GM18505 (cell line): ENCODE measurements around the gene MCTP1.

Source experiments
- ATAC-seq: cut with Tn5 transposase; IDR thresholded peaks from one replicate; pipeline ENCODE4 v1.9.1; 2021; ENCODE audit not compliant: unreplicated experiment
- POLR2A ChIP-seq: IDR thresholded peaks from 4 replicates; pipeline ENCODE4 v1.6.1; 2011; ENCODE audit warnings: borderline replicate concordance; ENCODE audit not compliant: insufficient read depth, insufficient read length; ENCODE audit errors: extremely low read depth

The MCTP1 gene

GRCh38 chr5:94745786-94746730 is 538.8 kb downstream of the MCTP1 start:
- TF ChIP-seq POLR2A, result no peak
- peak; percentile 80 for ATAC-seq

DNA sequence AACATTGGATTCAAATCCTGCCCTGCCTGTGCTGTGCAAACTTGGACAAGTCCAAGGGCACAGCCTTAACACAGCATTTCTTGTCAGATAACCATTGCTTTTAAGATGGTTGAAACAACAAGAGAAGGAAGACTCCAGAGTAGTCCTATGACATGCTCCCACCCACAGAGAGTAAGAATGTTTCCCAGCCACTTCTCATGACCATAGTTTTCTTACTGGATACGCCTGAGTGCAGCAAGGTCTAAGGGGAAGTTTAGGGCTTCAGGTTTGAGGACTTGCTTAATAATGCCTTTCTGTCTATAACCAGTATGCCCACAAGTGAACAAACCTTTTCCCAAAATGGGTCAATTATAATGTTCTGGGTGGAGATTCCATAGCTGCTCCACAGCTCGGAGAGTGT is 540.0 kb downstream of the MCTP1 start:
- no peak for ATAC-seq
- TF ChIP-seq POLR2A, result no peak

GRCh38 chr5:94742852-94743251 is 542.0 kb downstream of the MCTP1 start:
- no peak for TF ChIP-seq POLR2A
- no peak for ATAC-seq

DNA sequence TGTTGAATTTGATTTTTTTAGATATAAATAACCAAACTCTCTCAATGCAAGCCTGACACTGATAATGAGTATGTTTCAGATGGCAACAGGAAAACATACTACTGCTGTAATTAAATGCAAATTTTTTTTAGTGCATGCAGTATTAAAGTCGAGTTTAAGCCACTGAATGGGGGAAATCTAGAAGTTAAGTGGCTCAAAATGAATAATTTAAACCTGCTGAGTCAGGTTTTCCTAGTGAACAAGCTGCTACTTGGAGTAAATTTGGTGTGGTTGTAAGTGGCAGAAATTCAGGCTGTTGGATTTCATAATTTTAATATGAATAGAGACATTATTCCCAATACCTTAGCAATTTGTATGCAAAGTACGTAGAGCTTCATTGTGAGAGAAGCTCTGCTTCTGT is 544.6 kb downstream of the MCTP1 start:
- no peak for TF ChIP-seq POLR2A
- no peak for ATAC-seq

DNA sequence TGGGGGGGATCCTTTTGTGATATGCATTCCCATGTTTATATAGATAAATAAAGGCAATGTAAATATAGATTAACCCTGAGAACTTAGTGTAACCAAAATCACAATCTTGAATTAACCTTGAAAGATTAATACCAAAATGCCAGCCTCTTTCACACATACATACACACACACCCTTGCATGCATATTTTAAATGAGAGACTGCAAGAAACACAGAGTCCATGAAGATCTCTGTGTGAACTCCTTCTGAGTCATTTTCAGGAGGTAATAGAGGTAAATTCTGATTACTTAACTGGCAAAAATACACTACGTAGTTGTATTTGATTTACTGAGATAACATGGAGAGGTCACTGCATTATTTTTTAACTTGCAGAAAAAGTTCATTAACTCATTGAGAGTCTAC is 548.4 kb downstream of the MCTP1 start:
- TF ChIP-seq POLR2A, result no peak
- no peak for ATAC-seq

DNA sequence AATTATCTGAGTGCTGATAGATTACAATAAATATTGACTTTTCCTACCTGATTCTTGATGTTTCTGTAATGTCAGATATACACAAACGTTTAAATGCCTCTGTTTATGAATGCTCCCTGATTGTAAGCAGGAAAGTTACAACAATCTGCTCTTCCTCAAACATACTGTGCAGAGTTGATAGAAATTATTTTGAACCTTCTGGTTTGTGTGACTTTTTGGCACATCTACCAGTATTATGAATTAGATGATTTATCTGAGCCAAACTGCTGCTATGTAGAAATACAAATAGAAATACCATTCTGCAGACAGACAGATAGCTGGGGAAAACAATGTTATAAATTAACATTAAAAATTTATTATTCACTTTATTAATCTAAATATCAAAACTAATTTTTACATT is 553.4 kb downstream of the MCTP1 start:
- ATAC-seq, result no peak
- TF ChIP-seq POLR2A, result no peak

DNA sequence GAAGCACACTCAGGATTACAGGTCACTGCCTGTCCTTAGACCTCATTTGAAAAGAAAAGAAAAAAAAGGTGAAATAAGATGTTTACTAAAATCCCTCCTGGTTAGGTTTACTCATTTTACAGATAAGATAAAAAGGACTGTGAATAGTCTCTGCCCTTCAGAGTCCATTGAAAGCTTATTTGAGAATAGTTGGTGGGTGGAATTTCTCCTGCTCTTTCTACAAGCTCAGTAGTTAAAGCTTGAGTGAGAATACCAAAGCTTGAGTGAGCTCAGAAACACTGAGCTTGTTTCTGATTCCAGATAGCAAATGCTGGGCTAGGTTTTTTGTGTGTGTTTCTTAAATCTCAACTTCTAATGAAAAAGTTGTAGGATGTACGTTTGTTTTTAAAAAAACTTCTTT is 559.8 kb downstream of the MCTP1 start:
- ATAC-seq, result no peak
- TF ChIP-seq POLR2A, result no peak

GRCh38 chr5:94715768-94716167 is 569.1 kb downstream of the MCTP1 start:
- no peak for TF ChIP-seq POLR2A
- no peak for ATAC-seq

DNA sequence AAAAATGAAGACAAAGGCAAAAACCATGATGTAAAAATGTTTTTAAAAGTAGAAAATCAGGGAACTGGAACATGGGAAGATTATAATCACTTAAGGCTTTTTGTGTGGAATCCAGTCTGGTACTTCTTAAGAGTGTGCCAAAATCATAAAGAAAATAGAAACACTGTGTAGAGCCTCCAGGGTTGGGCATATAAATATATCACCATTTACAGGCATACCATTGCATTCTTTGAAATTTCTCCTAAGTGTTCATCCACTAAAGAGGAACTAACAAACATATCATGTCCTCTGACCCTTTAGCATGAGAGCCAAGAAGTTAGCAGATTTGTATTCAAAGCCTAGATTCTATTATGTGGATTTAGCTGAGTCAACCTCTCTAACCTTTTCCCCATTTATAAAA is 573.1 kb downstream of the MCTP1 start:
- no peak for ATAC-seq
- no peak for TF ChIP-seq POLR2A

- ATAC-seq, result no peak
- TF ChIP-seq POLR2A, result no peak
Measured at GRCh38 chr5:94709277-94709676, 575.6 kb downstream of the MCTP1 start.

- peak; percentile 37 for ATAC-seq
- TF ChIP-seq POLR2A, result no peak
Measured at GRCh38 chr5:94707359-94707758, 577.5 kb downstream of the MCTP1 start.

DNA sequence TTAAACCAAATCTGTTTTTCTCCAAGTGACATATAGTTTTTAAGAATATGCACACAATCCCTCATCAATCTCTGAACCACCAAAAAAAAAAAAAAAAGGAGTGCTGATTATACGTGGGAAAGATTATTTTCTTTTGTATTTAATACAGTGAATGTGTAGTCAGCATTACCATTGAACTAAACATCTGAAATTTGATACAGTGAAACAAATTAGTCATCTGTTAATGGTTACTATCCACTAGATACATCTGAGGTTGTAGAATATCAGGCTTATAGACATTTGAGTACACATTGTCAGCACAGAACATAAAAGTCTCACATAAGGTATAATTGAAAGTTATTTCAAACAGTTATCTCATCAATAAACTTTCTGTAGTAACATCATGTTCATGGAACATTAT is 579.5 kb downstream of the MCTP1 start:
- TF ChIP-seq POLR2A, result no peak
- no peak for ATAC-seq

DNA sequence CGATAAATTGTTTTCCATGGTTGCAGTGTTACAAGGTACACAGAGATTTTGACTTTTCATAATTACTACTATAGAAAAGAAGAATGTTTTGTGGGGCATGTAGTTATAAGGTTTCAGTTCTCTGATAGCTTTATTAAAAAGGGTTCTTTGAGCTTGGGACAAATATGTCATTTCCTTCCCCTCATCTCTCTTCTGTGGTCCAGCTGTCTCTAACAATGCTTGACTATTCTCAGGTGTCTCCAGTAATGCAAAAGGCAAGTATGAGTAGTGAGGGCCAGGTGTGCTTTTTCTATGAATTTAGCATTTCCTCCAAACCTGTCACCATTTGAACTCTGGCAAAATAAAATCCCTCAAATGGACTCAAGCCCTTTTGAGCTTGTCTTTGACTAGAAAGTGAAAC is 582.2 kb downstream of the MCTP1 start:
- peak; percentile 63 for ATAC-seq
- no peak for TF ChIP-seq POLR2A

DNA sequence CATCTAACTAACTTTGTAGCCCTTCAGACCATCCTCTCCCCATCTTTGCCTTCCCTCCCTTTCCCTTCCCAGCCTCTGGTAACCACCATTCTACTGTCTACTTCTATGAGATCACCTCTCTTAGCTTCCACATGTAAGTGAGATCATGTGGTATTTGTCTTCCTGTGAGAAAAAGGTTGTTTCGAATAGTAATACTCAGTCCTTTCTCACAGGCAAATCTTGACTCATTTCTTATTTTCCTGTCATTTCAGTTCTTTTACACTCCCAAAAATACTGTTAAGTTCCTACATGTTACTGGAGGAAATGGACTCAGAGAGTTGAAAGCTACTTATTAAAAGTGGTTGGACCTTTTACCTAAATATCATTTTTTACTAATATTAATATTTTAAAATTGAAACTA is 584.3 kb downstream of the MCTP1 start:
- peak; percentile 76 for ATAC-seq
- no peak for TF ChIP-seq POLR2A
